D721Med (cell line): ENCODE measurements around the gene SNX12.

ENCODE experiments used
- DNase-seq: peaks from one replicate; pipeline ENCODE4 v3.0.0; 2011; ENCODE audit warnings: low spot score; ENCODE audit not compliant: insufficient read length
- FAIRE-seq: peaks from 2 replicates; lab custom pipeline; 2011; peaks lifted over from hg19 to GRCh38; lab: Jason Lieb, UNC
- CTCF ChIP-seq: IDR thresholded peaks from 2 replicates; pipeline ENCODE4 v1.5.1; 2012; ENCODE audit warnings: mild to moderate bottlenecking, control low read depth; ENCODE audit not compliant: insufficient read depth; ENCODE audit errors: missing control alignments

Gene SNX12

GRCh38 chrX:71099736-71100135 lies 31.6 kb upstream of the SNX12 start:
- FAIRE-seq (no peak), DNase-seq (no peak)
- TF ChIP-seq CTCF = no peak

- no peak for TF ChIP-seq CTCF
- FAIRE-seq = no peak
Measured at GRCh38 chrX:71098951-71099506, 30.9 kb upstream of the SNX12 start.

GRCh38 chrX:71098302-71098701 lies 30.2 kb upstream of the SNX12 start:
- peak; percentile 38 for TF ChIP-seq CTCF
- no peak for FAIRE-seq
- no peak for DNase-seq

More at GRCh38 chrX:71098951-71099506, 30.9 kb upstream of the SNX12 start:
- no peak for DNase-seq

GRCh38 chrX:71096760-71097032 lies 28.6 kb upstream of the SNX12 start:
- no peak for TF ChIP-seq CTCF
- FAIRE-seq = no peak
- no peak for DNase-seq

- DNase-seq (peak; percentile 32), FAIRE-seq (no peak)
- no peak for TF ChIP-seq CTCF
Measured at GRCh38 chrX:71095981-71096759, 28.0 kb upstream of the SNX12 start.

GRCh38 chrX:71095555-71095980 lies 27.4 kb upstream of the SNX12 start, which contains the start of gene FOXO4:
Gene FOXO4 (plus strand): TSS chrX:71095851. CDS start chrX:71096529, 678 bp downstream.
- FAIRE-seq (no peak), DNase-seq (peak; percentile 71)
- no peak for TF ChIP-seq CTCF

GRCh38 chrX:71095033-71095432 lies 26.9 kb upstream of the SNX12 start:
- no peak for FAIRE-seq
- TF ChIP-seq CTCF = no peak
- no peak for DNase-seq
